H9 (cell line): ENCODE data around the gene PDF. TPM values are rescaled to one million over a fixed set of nuclear protein-coding genes. Genes with fewer than 3 reads are reported as not detected.

Experiments used
- DNase-seq: peaks from one replicate; pipeline ENCODE4 v3.0.0-alpha.2; 2017
- H2AFZ ChIP-seq: one replicate; pipeline ENCODE4 v1.6.1; 2013; ENCODE audit warnings: mild to moderate bottlenecking, low read length, control low read depth, moderate library complexity
- H2AK5ac ChIP-seq: 2 replicates; pipeline ENCODE4 v1.6.1; 2013; ENCODE audit warnings: low read length, control low read depth, mixed read lengths; ENCODE audit not compliant: insufficient read length
- H2BK120ac ChIP-seq: one replicate; pipeline ENCODE4 v1.6.1; 2013; ENCODE audit warnings: low read depth, mild to moderate bottlenecking, low read length, control low read depth, inconsistent platforms; ENCODE audit not compliant: poor library complexity, severe bottlenecking
- H2BK12ac ChIP-seq: 2 replicates; pipeline ENCODE4 v1.6.1; 2013; ENCODE audit warnings: low read length, control low read depth, mixed read lengths, low read depth; ENCODE audit not compliant: insufficient read length
- H2BK15ac ChIP-seq: 2 replicates; pipeline ENCODE4 v1.6.1; 2013; ENCODE audit warnings: low read depth, low read length, control low read depth
- H2BK20ac ChIP-seq: one replicate; pipeline ENCODE4 v1.6.1; 2013; ENCODE audit warnings: low read depth, mild to moderate bottlenecking, low read length, control low read depth, inconsistent platforms; ENCODE audit not compliant: poor library complexity, severe bottlenecking
- H2BK5ac ChIP-seq: 2 replicates; pipeline ENCODE4 v1.6.1; 2013; ENCODE audit warnings: low read length, control low read depth, mixed read lengths; ENCODE audit not compliant: insufficient read length
- H3K14ac ChIP-seq: 2 replicates; pipeline ENCODE4 v1.6.1; 2013; ENCODE audit warnings: low read length, control low read depth; ENCODE audit not compliant: insufficient read depth
- H3K18ac ChIP-seq: 2 replicates; pipeline ENCODE4 v1.6.1; 2013; ENCODE audit warnings: low read depth, mild to moderate bottlenecking, mixed read lengths, low read length, control low read depth; ENCODE audit not compliant: insufficient read length
- H3K23ac ChIP-seq: 2 replicates; pipeline ENCODE4 v1.6.1; 2013; ENCODE audit warnings: low read length, control low read depth, mixed read lengths, low read depth; ENCODE audit not compliant: insufficient read length
- H3K23me2 ChIP-seq: 2 replicates; pipeline ENCODE4 v1.6.1; 2013; ENCODE audit warnings: low read depth, mild to moderate bottlenecking, mixed read lengths, low read length, control low read depth; ENCODE audit not compliant: insufficient read length, poor library complexity, severe bottlenecking
- H3K27ac ChIP-seq: 2 replicates; pipeline ENCODE4 v1.5.1; 2013; ENCODE audit warnings: low read length, control low read depth, mixed read lengths, low read depth; ENCODE audit not compliant: insufficient read length
- H3K27me3 ChIP-seq: 2 replicates; pipeline ENCODE4 v1.6.1; 2013; ENCODE audit warnings: low read length, control low read depth, inconsistent platforms; ENCODE audit not compliant: insufficient read depth
- H3K4ac ChIP-seq: 2 replicates; pipeline ENCODE4 v1.6.1; 2013; ENCODE audit warnings: low read depth, mild to moderate bottlenecking, control low read depth, inconsistent platforms, low read length, moderate library complexity
- H3K4me1 ChIP-seq: 2 replicates; pipeline ENCODE4 v1.6.1; 2013; ENCODE audit warnings: low read length, control low read depth, inconsistent platforms; ENCODE audit not compliant: insufficient read depth
- H3K4me2 ChIP-seq: 2 replicates; pipeline ENCODE4 v1.6.1; 2013; ENCODE audit warnings: low read length, control low read depth, mixed read lengths; ENCODE audit not compliant: insufficient read length, insufficient read depth
- H3K56ac ChIP-seq: 2 replicates; pipeline ENCODE4 v1.6.1; 2013; ENCODE audit warnings: low read depth, mild to moderate bottlenecking, mixed read lengths, low read length, control low read depth; ENCODE audit not compliant: insufficient read length
- H3K79me1 ChIP-seq: 2 replicates; pipeline ENCODE4 v1.6.1; 2013; ENCODE audit warnings: low read depth, mild to moderate bottlenecking, moderate library complexity, low read length, control low read depth, inconsistent platforms; ENCODE audit not compliant: insufficient read depth, poor library complexity, severe bottlenecking
- H3K79me2 ChIP-seq: 2 replicates; pipeline ENCODE4 v1.6.1; 2013; ENCODE audit warnings: low read length, control low read depth, inconsistent platforms; ENCODE audit not compliant: insufficient read depth
- H3K9ac ChIP-seq: 2 replicates; pipeline ENCODE4 v1.6.1; 2013; ENCODE audit warnings: low read length, control low read depth, mixed read lengths; ENCODE audit not compliant: insufficient read length; ENCODE audit errors: extremely low read depth
- H3K9me3 ChIP-seq: one replicate; pipeline ENCODE4 v1.6.1; 2013; ENCODE audit warnings: low read depth, low read length, inconsistent platforms; ENCODE audit not compliant: control insufficient read depth
- H3T11ph ChIP-seq: one replicate; pipeline ENCODE4 v1.6.1; 2013; ENCODE audit warnings: mild to moderate bottlenecking, low read length, control low read depth, inconsistent platforms
- H4K20me1 ChIP-seq: one replicate; pipeline ENCODE4 v1.6.1; 2013; ENCODE audit not compliant: control insufficient read depth, insufficient read length, insufficient read depth
- H4K5ac ChIP-seq: 2 replicates; pipeline ENCODE4 v1.6.1; 2013; ENCODE audit warnings: low read depth, mild to moderate bottlenecking, mixed read lengths, low read length, control low read depth; ENCODE audit not compliant: insufficient read length
- H4K8ac ChIP-seq: replicated peaks from 2 replicates; pipeline ENCODE4 v1.6.1; 2013; ENCODE audit warnings: low read length, control low read depth, mixed read lengths, low read depth; ENCODE audit not compliant: insufficient read length
- H4K91ac ChIP-seq: 2 replicates; pipeline ENCODE4 v1.6.1; 2013; ENCODE audit warnings: low read depth, mild to moderate bottlenecking, moderate library complexity, mixed read lengths, low read length, control low read depth; ENCODE audit not compliant: insufficient read length
- H3K27ac Mint-ChIP-seq, 3 experiments: 2 replicates in 2 of 3; 3 replicates in 1 of 3; pipeline ENCODE4 v1.8.0; 2020 to 2021; ENCODE audit warnings: mixed read lengths in 3 of 3, mild to moderate bottlenecking in 1 of 3, moderate library complexity in 1 of 3
- H3K27me3 Mint-ChIP-seq: 2 replicates; pipeline ENCODE4 v1.8.0; 2021; ENCODE audit warnings: low read depth, mild to moderate bottlenecking, moderate library complexity, mixed read lengths
- H3K36me3 Mint-ChIP-seq, 3 experiments: 2 replicates in 2 of 3; 3 replicates in 1 of 3; pipeline ENCODE4 v1.8.0; 2020 to 2021; ENCODE audit warnings: low read depth in 3 of 3, mixed read lengths in 3 of 3; ENCODE audit not compliant: insufficient read depth in 1 of 3
- H3K4me1 Mint-ChIP-seq, 2 experiments: 2 replicates each; pipeline ENCODE4 v1.8.0; 2020; ENCODE audit warnings: mixed read lengths in 2 of 2
- H3K4me3 Mint-ChIP-seq, 2 experiments: 2 replicates in 1 of 2; 3 replicates in 1 of 2; pipeline ENCODE4 v1.8.0; 2020 to 2021; ENCODE audit warnings: mild to moderate bottlenecking in 2 of 2, mixed read lengths in 2 of 2, moderate library complexity in 1 of 2
- H3K9me3 Mint-ChIP-seq, 2 experiments: 2 replicates in 1 of 2; 3 replicates in 1 of 2; pipeline ENCODE4 v1.8.0; 2020; ENCODE audit warnings: mild to moderate bottlenecking in 2 of 2, mixed read lengths in 2 of 2, moderate library complexity in 1 of 2
- CTCF ChIP-seq: fragments of 200-600 bp; sonication (generic); conservative IDR thresholded peaks from 3 replicates; pipeline ENCODE4 v1.8.0; 2021; ENCODE audit warnings: antibody characterized with exemption, mild to moderate bottlenecking
- WGBS: extraction: QIAGEN DNeasy Blood & Tissue Kit; methylation state at CpG from one replicate; pipeline ENCODE4 v1.1.7; 2013; ENCODE audit warnings: missing lambda C conversion rate, low lambda C conversion rate, mixed read lengths; ENCODE audit not compliant: insufficient read length; ENCODE audit errors: extremely low coverage; 5-methylcytosine and 5-hydroxymethylcytosine counted together
- total RNA-seq: library from RNA; stranded (reverse); gene quantifications from 2 replicates; pipeline ENCODE4 v1.2.1, GENCODE V29; 2021

The PDF gene
- total RNA-seq, 1 experiment from 2014 or later: 36.4 TPM

- Histone ChIP-seq H3K27me3 (no peaks in the 10 kb centered on the region), H3K79me1 (peaks cover 5% of the 10 kb centered on the region), H3K4me1 (no peaks in the 10 kb centered on the region), H3K23me2 (peaks cover 6% of the 10 kb centered on the region), H2BK12ac (no peak overlapping the region), H4K8ac (no peak overlapping the region), H3K9me3 (no peaks in the 10 kb centered on the region), H2BK120ac (no peak overlapping the region), H2BK15ac (no peak overlapping the region), H3T11ph (no peak overlapping the region), H3K9ac (peak overlapping the region; percentile 86), H3K23ac (no peak overlapping the region), H2AK5ac (no peak overlapping the region), H3K4me2 (peak overlapping the region; percentile 92), H4K5ac (no peak overlapping the region), H3K18ac (no peak overlapping the region), H4K20me1 (peaks cover 2% of the 10 kb centered on the region), H3K27ac (no peak overlapping the region), H2BK20ac (no peak overlapping the region), H2AFZ (no peak overlapping the region), H3K79me2 (peaks cover 16% of the 10 kb centered on the region; the same call in 1 of the 2 replicates), H2BK5ac (no peak overlapping the region), H3K56ac (no peak overlapping the region), H4K91ac (no peak overlapping the region), H3K14ac (peak overlapping the region; percentile 88), H3K4ac (no peak overlapping the region)
- Mint-ChIP-seq H3K36me3 (peaks cover 35 to 83% (median 69%) of the 10 kb centered on the region in 3 experiments), H3K27me3 (no peaks in the 10 kb centered on the region; the same call in 1 of the 2 replicates), H3K27ac (peak overlapping the region in 1 of 3 experiments; percentile 73; a peak in 1 of 7 replicates), H3K4me3 (peak overlapping the region; percentile 83 to 88), H3K9me3 (no peaks in the 10 kb centered on the region), H3K4me1 (peaks cover 21 to 23% of the 10 kb centered on the region in 2 experiments)
- WGBS: no CpG with 5 or more reads among the region's 77 CpGs
- TF ChIP-seq CTCF: no peak
- no peak for DNase-seq
Observed at GRCh38 chr16:69329369-69330285, 761 bp downstream of the PDF start.
